H54 (cell line): ENCODE data around the gene NRXN3.

Experiments
- DNase-seq: peaks from one replicate; pipeline ENCODE4 v3.0.0; 2011; ENCODE audit warnings: low spot score, mixed read lengths; ENCODE audit not compliant: insufficient read length
- FAIRE-seq: peaks from 3 replicates; lab custom pipeline; 2011; peaks lifted over from hg19 to GRCh38; lab: Jason Lieb, UNC
- POLR2A ChIP-seq: IDR thresholded peaks from 2 replicates; pipeline ENCODE4 v1.6.1; 2011; ENCODE audit warnings: low read depth, mild to moderate bottlenecking, low read length

NRXN3 gene

DNA sequence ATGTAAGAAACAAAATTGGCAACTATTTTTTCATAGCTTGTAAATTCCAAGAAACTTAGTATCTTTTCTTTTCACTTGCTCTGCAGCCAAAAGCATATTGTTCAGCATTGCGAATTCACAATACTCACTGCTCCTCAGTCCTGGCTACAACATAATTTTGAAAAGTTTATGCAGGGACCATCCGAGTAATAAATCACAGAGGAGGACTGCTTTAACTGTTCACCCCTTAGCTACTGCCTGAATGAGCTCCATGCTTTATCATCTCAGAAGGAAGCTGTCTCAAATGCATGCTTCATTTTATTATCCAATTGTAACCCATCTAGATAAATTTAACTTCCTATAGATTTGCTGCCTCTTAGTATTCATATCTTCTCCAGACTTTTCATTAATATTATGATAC is 1213.3 kb downstream of the NRXN3 start:
- no peak for DNase-seq
- no peak for FAIRE-seq
- TF ChIP-seq POLR2A, result no peak

- FAIRE-seq (no peak), DNase-seq (no peak)
- TF ChIP-seq POLR2A, result no peak
Measured at GRCh38 chr14:79395061-79395460, 1224.9 kb downstream of the NRXN3 start.

- DNase-seq, result no peak
- no peak for TF ChIP-seq POLR2A
- no peak for FAIRE-seq
Measured at GRCh38 chr14:79404874-79405511, 1234.8 kb downstream of the NRXN3 start.

DNA sequence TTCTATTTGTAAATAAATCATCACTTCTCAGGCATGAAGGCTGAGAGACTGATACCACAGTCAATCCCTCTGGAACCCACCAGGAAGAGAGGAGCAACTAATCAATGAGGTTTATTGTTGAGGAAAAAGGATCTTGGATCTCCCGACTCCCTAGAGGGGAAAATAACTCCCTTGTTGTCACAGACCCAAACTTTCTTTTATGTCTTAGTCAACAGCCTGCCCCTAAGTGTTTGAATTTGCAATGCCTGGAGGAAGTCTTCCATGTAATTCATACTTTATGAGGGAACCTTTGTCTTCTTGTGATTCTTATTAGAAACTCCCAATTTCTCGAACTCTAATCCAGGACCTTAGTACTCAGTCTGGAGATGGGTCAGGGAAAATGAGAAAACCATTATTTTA is 1235.3 kb downstream of the NRXN3 start:
- no peak for DNase-seq
- TF ChIP-seq POLR2A, result no peak
- no peak for FAIRE-seq

DNA sequence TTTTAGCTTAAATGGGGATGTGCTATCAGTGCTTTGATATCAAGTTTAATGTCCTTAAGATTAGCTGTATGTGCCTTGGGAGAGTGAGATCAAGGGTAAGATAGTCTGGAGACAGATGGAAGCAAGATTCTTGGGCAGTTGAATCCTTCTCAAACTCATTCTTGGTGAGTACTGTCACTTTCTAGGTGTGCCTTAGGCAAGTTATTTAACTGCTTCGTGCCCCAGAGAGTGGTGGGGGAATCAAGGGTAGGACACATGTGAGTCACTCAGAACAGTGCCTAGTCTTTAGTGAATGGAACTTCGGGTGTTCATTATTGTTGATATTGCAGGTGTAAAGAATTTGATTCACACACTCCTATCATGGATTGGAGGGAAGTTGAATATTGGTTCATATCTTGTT is 1237.4 kb downstream of the NRXN3 start:
- no peak for FAIRE-seq
- no peak for DNase-seq
- TF ChIP-seq POLR2A, result no peak

DNA sequence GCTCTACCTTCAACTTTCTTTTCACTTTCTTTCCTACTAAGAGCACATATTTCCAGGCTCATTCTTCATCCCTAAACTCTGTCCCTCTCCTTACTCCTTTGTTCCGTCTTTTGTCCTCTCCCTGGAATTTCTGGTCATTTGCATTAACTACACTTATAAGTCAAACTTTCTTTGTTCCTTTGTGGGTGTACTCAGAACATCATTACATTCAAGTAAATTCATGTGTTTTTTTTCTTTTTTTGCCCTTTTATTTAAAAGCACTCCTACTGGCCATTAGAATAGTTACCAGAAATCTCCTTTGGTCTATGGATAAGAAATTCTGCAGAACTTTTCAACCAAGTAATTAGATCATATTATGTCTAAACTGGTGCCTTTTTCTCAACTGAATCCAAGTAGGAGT is 1238.5 kb downstream of the NRXN3 start:
- TF ChIP-seq POLR2A, result no peak
- FAIRE-seq (no peak), DNase-seq (no peak)

DNA sequence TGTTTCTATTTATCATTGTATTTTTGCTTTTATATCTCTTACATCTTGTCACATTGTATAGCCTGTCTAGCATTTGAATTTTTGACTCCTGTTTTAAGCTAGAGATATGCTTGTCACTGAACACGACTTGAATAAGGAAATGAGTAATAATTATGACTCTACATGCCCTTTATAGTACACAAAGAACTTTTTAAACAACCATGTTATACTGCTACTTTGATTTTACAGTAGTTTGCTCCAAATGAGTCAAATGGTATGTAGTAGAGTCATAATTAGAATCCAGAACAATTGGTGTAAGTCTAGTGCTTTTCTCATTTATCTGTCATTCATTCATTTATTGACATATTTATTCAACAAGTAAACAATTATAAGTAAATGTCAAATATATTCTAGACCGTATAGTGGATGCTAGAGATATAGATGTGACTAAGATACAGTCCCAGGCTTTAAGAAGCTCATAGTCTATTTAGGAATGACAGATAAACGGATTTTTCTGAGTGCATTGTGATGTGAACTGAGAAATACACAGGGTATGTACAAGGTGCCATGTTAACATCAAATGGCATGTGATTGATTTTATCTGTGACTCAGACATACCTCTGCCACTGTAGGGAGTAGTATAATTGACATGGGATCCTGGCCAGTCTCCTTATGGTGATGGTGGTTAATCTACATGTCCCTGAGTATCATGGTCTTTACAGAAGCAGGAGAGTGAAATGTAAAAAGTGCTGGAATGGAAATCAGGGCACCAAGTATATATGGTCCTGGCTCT is 1241.4 kb downstream of the NRXN3 start:
- TF ChIP-seq POLR2A, result no peak
- no peak for DNase-seq
- FAIRE-seq, result no peak

- no peak for DNase-seq
- FAIRE-seq, result no peak
- TF ChIP-seq POLR2A, result no peak
Measured at GRCh38 chr14:79412822-79413221, 1242.6 kb downstream of the NRXN3 start.

DNA sequence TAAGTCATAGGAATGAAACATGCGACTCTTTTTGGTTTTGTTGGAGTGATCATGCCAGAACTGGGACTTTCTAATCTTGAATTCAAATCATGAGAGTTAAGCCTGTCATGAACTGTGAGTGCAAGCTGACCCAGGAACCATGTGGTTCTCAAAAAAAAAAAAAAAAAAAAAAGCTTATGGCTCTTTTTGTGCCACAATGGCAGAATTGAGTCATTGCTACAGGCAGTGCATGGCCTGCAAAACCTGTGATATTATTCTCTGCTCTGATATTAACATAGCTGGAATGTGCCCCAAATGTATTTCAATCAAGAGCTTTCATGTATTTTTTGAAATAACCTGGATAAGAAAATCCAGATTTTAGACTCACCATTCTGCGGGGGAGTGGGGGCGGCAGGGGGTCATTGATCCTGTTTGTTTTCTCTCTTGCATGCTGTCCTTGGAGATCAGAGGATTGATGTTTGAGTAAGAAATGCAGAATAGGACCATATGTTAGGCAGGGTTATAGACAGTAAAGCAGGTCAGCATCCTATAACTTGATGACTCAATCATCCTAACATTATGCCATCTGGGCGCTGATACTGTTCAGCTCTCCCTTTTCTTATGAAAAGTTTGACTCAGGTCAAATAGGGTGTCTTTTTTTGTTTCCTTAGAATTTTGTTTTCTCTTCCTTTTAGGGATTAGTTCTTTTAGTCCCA is 1243.7 kb downstream of the NRXN3 start:
- DNase-seq (no peak), FAIRE-seq (no peak)

DNA sequence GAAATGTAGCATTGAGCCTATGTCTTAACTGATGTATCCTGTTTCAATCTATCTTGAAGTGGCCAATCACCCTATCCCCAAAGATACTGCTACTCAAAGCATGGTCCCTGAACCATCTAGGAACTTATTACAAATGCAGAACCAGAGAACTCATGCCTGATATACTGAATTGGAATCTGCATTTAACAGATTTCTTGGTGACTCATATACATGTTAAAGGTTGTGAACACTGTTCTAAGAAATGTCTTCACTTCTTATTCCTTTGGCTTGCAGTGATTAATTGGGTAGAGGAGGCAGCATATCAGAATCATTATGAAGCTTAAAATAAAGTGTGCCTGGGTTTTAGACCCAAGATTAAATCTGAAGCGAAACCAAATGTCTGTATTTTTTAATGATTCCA is 1245.6 kb downstream of the NRXN3 start:
- FAIRE-seq (no peak), DNase-seq (no peak)
- no peak for TF ChIP-seq POLR2A

More for the DNA sequence above, 1243.7 kb downstream of the NRXN3 start:
- no peak for TF ChIP-seq POLR2A

GRCh38 chr14:79417961-79418360 is 1247.8 kb downstream of the NRXN3 start:
- FAIRE-seq (no peak), DNase-seq (no peak)
- TF ChIP-seq POLR2A, result no peak

- FAIRE-seq (no peak), DNase-seq (no peak)
- no peak for TF ChIP-seq POLR2A
Measured at GRCh38 chr14:79418649-79419415, 1248.7 kb downstream of the NRXN3 start.

- no peak for FAIRE-seq
- no peak for DNase-seq
- TF ChIP-seq POLR2A, result no peak
Measured at GRCh38 chr14:79419571-79420327, 1249.6 kb downstream of the NRXN3 start.
